H7 (cell line): Measurements from ENCODE around the gene KCTD16. TPM values are rescaled to one million over a fixed set of nuclear protein-coding genes. Genes with fewer than 3 reads are reported as not detected.

Experiments
- DNase-seq: peaks from one replicate; pipeline ENCODE4 v3.0.0; 2012
- H3K27me3 ChIP-seq: 2 replicates; pipeline ENCODE4 v1.6.0; 2011; ENCODE audit warnings: mild to moderate bottlenecking, low read length; ENCODE audit not compliant: control insufficient read depth, insufficient read depth
- H3K36me3 ChIP-seq: replicated peaks from 2 replicates; pipeline ENCODE4 v1.5.1; 2011; ENCODE audit warnings: low read length; ENCODE audit not compliant: control insufficient read depth, insufficient read depth
- H3K4me3 ChIP-seq: 2 replicates; pipeline ENCODE4 v1.5.1; 2011; ENCODE audit warnings: low read depth, mild to moderate bottlenecking, control low read depth, low read length, moderate library complexity; ENCODE audit not compliant: insufficient read depth
- total RNA-seq: library from RNA; depleted of rRNA; stranded (reverse); fragments of >200 nt; shearing (Covaris generic); gene quantifications from 2 replicates; pipeline ENCODE4 v1.2.3, GENCODE V29; 2014

KCTD16 gene
- total RNA-seq, 1 experiment from 2014 or later, result not detected

GRCh38 chr5:144422018-144422727 is 251.5 kb downstream of the KCTD16 start:
- no peak for DNase-seq
- H3K36me3 ChIP-seq, result no peaks in the 10 kb centered on the region
- H3K27me3 ChIP-seq, result no peaks in the 10 kb centered on the region
- no peak overlapping the region for H3K4me3 ChIP-seq

- Histone ChIP-seq H3K36me3 (no peaks in the 10 kb centered on the region), H3K27me3 (no peaks in the 10 kb centered on the region)
- DNase-seq, result no peak
These were observed 257.2 kb downstream of the KCTD16 start for GRCh38 chr5:144427866-144428265.

GRCh38 chr5:144428326-144428725 is 257.7 kb downstream of the KCTD16 start:
- H3K36me3 ChIP-seq, result no peaks in the 10 kb centered on the region
- no peak for DNase-seq
- no peaks in the 10 kb centered on the region for H3K27me3 ChIP-seq
- no peak overlapping the region for H3K4me3 ChIP-seq

More at GRCh38 chr5:144427866-144428265, 257.2 kb downstream of the KCTD16 start:
- no peak overlapping the region for H3K4me3 ChIP-seq

GRCh38 chr5:144429405-144429804 is 258.7 kb downstream of the KCTD16 start:
- no peaks in the 10 kb centered on the region for H3K27me3 ChIP-seq
- H3K4me3 ChIP-seq, result no peak overlapping the region
- DNase-seq, result no peak
- H3K36me3 ChIP-seq, result no peaks in the 10 kb centered on the region

GRCh38 chr5:144429905-144430304 is 259.2 kb downstream of the KCTD16 start:
- no peak overlapping the region for H3K4me3 ChIP-seq
- no peaks in the 10 kb centered on the region for H3K27me3 ChIP-seq
- DNase-seq, result no peak
- H3K36me3 ChIP-seq, result no peaks in the 10 kb centered on the region

- Histone ChIP-seq H3K36me3 (no peaks in the 10 kb centered on the region), H3K4me3 (no peak overlapping the region), H3K27me3 (no peaks in the 10 kb centered on the region)
- DNase-seq, result no peak
These were observed 262.6 kb downstream of the KCTD16 start for GRCh38 chr5:144433140-144433822.

GRCh38 chr5:144433893-144434292 is 263.2 kb downstream of the KCTD16 start:
- Histone ChIP-seq H3K36me3 (no peaks in the 10 kb centered on the region), H3K27me3 (no peaks in the 10 kb centered on the region), H3K4me3 (no peak overlapping the region)
- no peak for DNase-seq

GRCh38 chr5:144436007-144436406 is 265.3 kb downstream of the KCTD16 start:
- H3K4me3 ChIP-seq, result no peak overlapping the region

GRCh38 chr5:144438237-144438636 is 267.6 kb downstream of the KCTD16 start:
- DNase-seq, result no peak
- H3K27me3 ChIP-seq, result no peaks in the 10 kb centered on the region
- H3K36me3 ChIP-seq, result no peaks in the 10 kb centered on the region

More at GRCh38 chr5:144436007-144436406, 265.3 kb downstream of the KCTD16 start:
- H3K36me3 ChIP-seq, result no peaks in the 10 kb centered on the region
- H3K27me3 ChIP-seq, result no peaks in the 10 kb centered on the region
- no peak for DNase-seq

GRCh38 chr5:144448457-144448856 is 277.8 kb downstream of the KCTD16 start:
- Histone ChIP-seq H3K4me3 (no peak overlapping the region), H3K36me3 (no peaks in the 10 kb centered on the region), H3K27me3 (no peaks in the 10 kb centered on the region)
- no peak for DNase-seq

More at GRCh38 chr5:144438237-144438636, 267.6 kb downstream of the KCTD16 start:
- H3K4me3 ChIP-seq, result no peak overlapping the region

- H3K4me3 ChIP-seq, result no peak overlapping the region
These were observed 280.7 kb downstream of the KCTD16 start for GRCh38 chr5:144451187-144451973.

GRCh38 chr5:144453753-144454152 is 283.1 kb downstream of the KCTD16 start:
- no peak for DNase-seq
- no peaks in the 10 kb centered on the region for H3K27me3 ChIP-seq
- no peaks in the 10 kb centered on the region for H3K36me3 ChIP-seq
- no peak overlapping the region for H3K4me3 ChIP-seq

More at GRCh38 chr5:144451187-144451973, 280.7 kb downstream of the KCTD16 start:
- DNase-seq, result no peak
- no peaks in the 10 kb centered on the region for H3K27me3 ChIP-seq
- H3K36me3 ChIP-seq, result no peaks in the 10 kb centered on the region

GRCh38 chr5:144457160-144457559 is 286.5 kb downstream of the KCTD16 start:
- H3K36me3 ChIP-seq, result no peaks in the 10 kb centered on the region
- no peaks in the 10 kb centered on the region for H3K27me3 ChIP-seq
- H3K4me3 ChIP-seq, result no peak overlapping the region
- peak; percentile 0 for DNase-seq

GRCh38 chr5:144458216-144458615 is 287.5 kb downstream of the KCTD16 start:
- no peak overlapping the region for H3K4me3 ChIP-seq
- no peak for DNase-seq
- no peaks in the 10 kb centered on the region for H3K27me3 ChIP-seq
- H3K36me3 ChIP-seq, result no peaks in the 10 kb centered on the region
